K562 (cell line): ENCODE measurements around the gene HOXA2. TPM values are rescaled to one million over a fixed set of nuclear protein-coding genes. Genes with fewer than 3 reads are reported as not detected.

Source experiments
- CBX2 ChIP-seq: fragments of 200-600 bp; sonication (generic); IDR thresholded peaks from one replicate; pipeline ENCODE4 v1.6.1; 2012; ENCODE audit warnings: mild to moderate bottlenecking, low read length, inconsistent platforms; ENCODE audit not compliant: insufficient read depth, poor library complexity, severe bottlenecking
- E2F8 ChIP-seq: fragments of 450-650 bp; IDR thresholded peaks from 2 replicates; pipeline ENCODE4 v1.7.1; 2018; ENCODE audit warnings: mild to moderate bottlenecking, low read depth; ENCODE audit not compliant: partially characterized antibody
- GTF2A2 ChIP-seq: IDR thresholded peaks from 2 replicates; pipeline ENCODE4 v1.6.1; 2016; ENCODE audit warnings: mild to moderate bottlenecking, missing genetic modification characterization, missing compliant biosample characterization
- JUN ChIP-seq, 2 experiments: sonication (generic) in 1 of 2; formaldehyde crosslinking in 1 of 2; IDR thresholded peaks; 2 replicates each; pipeline versions ENCODE4 v1.6.1 to v1.8.0; 2012 to 2022; ENCODE audit warnings: borderline replicate concordance in 2 of 2, mild to moderate bottlenecking in 2 of 2, improper control_type of control experiment in 1 of 2, low read depth in 1 of 2, low read length in 1 of 2, missing genetic modification reagents in 1 of 2
- RFX1 ChIP-seq: fragments of 450-650 bp; IDR thresholded peaks from 2 replicates; pipeline ENCODE4 v1.6.1; 2016; ENCODE audit warnings: mild to moderate bottlenecking, moderate library complexity
- THRB ChIP-seq: fragments of 450-650 bp; formaldehyde crosslinking; conservative IDR thresholded peaks from 2 replicates; pipeline ENCODE4 v1.4.0; 2022; ENCODE audit warnings: mild to moderate bottlenecking, missing genetic modification characterization
- ZNF407 ChIP-seq: fragments of 450-650 bp; IDR thresholded peaks from 2 replicates; pipeline ENCODE4 v1.6.1; 2016; ENCODE audit warnings: low read depth
- ZNF586 ChIP-seq: fragments of 450-650 bp; formaldehyde crosslinking; conservative IDR thresholded peaks from 2 replicates; pipeline ENCODE4 v1.4.0; 2020; ENCODE audit warnings: mild to moderate bottlenecking, moderate library complexity
- polyA plus RNA-seq, 8 experiments: library from polyadenylated mRNA; depleted of rRNA in 4 of 8; stranded (reverse) in 5 of 8; unstranded in 3 of 8; fragments of >200 nt; fragmentation: Nextera tagmentation in 2 of 8; fragmentation: Illumina TruSeq in 1 of 8; extraction: Ambion mirVana in 2 of 8; extraction: Trizol in 1 of 8; gene quantifications; 2 replicates each; pipeline versions ENCODE4 v1.2.1 to v1.2.3, GENCODE V29; 2011 to 2014; ENCODE audit warnings: inconsistent platforms in 1 of 8, missing spikeins in 1 of 8
- total RNA-seq, 7 experiments: library from RNA; depleted of rRNA in 6 of 7; stranded (reverse); fragments of >200 nt in 6 of 7; fragmentation: Illumina TruSeq in 2 of 7; extraction: Trizol in 2 of 7; gene quantifications; 2 replicates each; pipeline versions ENCODE4 v1.2.1 to v1.2.3, GENCODE V29; 2011 to 2021; ENCODE audit warnings: low replicate concordance in 1 of 7

HOXA2 gene
- total and polyA plus RNA-seq, 9 of the 15 experiments (the other 6 are each of a cell fraction or from before 2014, with no cell fraction given): 0.04 TPM; not detected in 8

- TF ChIP-seq THRB (CRISPR knock-in tag): no peak
- TF ChIP-seq GTF2A2: no peak
- TF ChIP-seq JUN (IDR thresholded peaks at IDR 0.05; ENCODE audit: borderline replicate concordance, low read depth, low read length): no peak
- TF ChIP-seq JUN (CRISPR knock-in tag; IDR thresholded peaks at IDR 0.05; ENCODE audit: borderline replicate concordance): no peak
- TF ChIP-seq ZNF586 (CRISPR knock-in tag): no peak
- no peak for TF ChIP-seq RFX1
- no peak for TF ChIP-seq CBX2
- no peak for TF ChIP-seq ZNF407
- no peak for TF ChIP-seq E2F8
- TF ChIP-seq, all 486 proteins: peak for 0
Measured at GRCh38 chr7:27137640-27138315, 35.3 kb upstream of the HOXA2 start (continued).
